Measurements from ENCODE around the gene TMEM244.
"Not testable (repeated sequence)": the region's sequence is repeated elsewhere in the genome, so short reads cannot be mapped to it uniquely, and the experiment has no call there.

Gene TMEM244

GRCh38 chr6:129866688-129867087, 5.6 kb upstream of the TMEM244 start:
- no peak for DNase-seq

- DNase-seq, result no peak
Observed at GRCh38 chr6:129866256-129866655, 5.1 kb upstream of the TMEM244 start.

GRCh38 chr6:129865013-129865412, 3.9 kb upstream of the TMEM244 start:
- DNase-seq, result no peak

GRCh38 chr6:129863664-129864063, 2.5 kb upstream of the TMEM244 start:
- no peak for DNase-seq

- DNase-seq, result no peak
Observed at GRCh38 chr6:129859524-129859923, 1.6 kb downstream of the TMEM244 start.

GRCh38 chr6:129857838-129858237, 3.3 kb downstream of the TMEM244 start:
- DNase-seq, result no peak

- DNase-seq, result no peak
Observed at GRCh38 chr6:129853996-129854711, 7.0 kb downstream of the TMEM244 start.

- no peak for DNase-seq
Observed at GRCh38 chr6:129852257-129852858, 8.8 kb downstream of the TMEM244 start.

- no peak for DNase-seq
Observed at GRCh38 chr6:129849456-129849855, 11.7 kb downstream of the TMEM244 start.

GRCh38 chr6:129846761-129847160, 14.4 kb downstream of the TMEM244 start:
- DNase-seq, result no peak

- no peak for DNase-seq
Observed at GRCh38 chr6:129845696-129846095, 15.4 kb downstream of the TMEM244 start.

GRCh38 chr6:129844118-129844891, 16.8 kb downstream of the TMEM244 start:
- DNase-seq, result no peak

GRCh38 chr6:129843573-129843972, 17.5 kb downstream of the TMEM244 start:
- no peak for DNase-seq

GRCh38 chr6:129842881-129843409, 18.2 kb downstream of the TMEM244 start:
- DNase-seq, result no peak

- no peak for DNase-seq
Observed at GRCh38 chr6:129842137-129842536, 19.0 kb downstream of the TMEM244 start.

- DNase-seq, result not testable (repeated sequence)
Observed at GRCh38 chr6:129839562-129839961, 21.6 kb downstream of the TMEM244 start.

- DNase-seq, result no peak
Observed at GRCh38 chr6:129835691-129836090, 25.4 kb downstream of the TMEM244 start.

- DNase-seq, result no peak
Observed at GRCh38 chr6:129832299-129832698, 28.8 kb downstream of the TMEM244 start.

GRCh38 chr6:129828229-129828628, 32.9 kb downstream of the TMEM244 start:
- DNase-seq, result no peak

- no peak for DNase-seq
Observed at GRCh38 chr6:129818251-129818650, 42.9 kb downstream of the TMEM244 start.

- no peak for DNase-seq
Observed at GRCh38 chr6:129817821-129818220, 43.3 kb downstream of the TMEM244 start.

GRCh38 chr6:129817332-129817731, 43.8 kb downstream of the TMEM244 start:
- DNase-seq, result no peak

- DNase-seq, result no peak
Observed at GRCh38 chr6:129812145-129812777, 48.9 kb downstream of the TMEM244 start.
